Gastroesophageal sphincter (tissue), 4 donors: ENCODE data around the gene FANK1. TPM values are rescaled to one million over a fixed set of nuclear protein-coding genes. Genes with fewer than 3 reads are reported as not detected.
"Not testable (repeated sequence)": the region's sequence is repeated elsewhere in the genome, so short reads cannot be mapped to it uniquely, and the experiment has no call there.

Experiments
- ATAC-seq: fragments of 150-250 bp; one replicate; pipeline ENCODE4 v1.9.1; 2016; ENCODE audit warnings: mild to moderate bottlenecking, moderate library complexity
- H3K27ac ChIP-seq, 4 donors: fragments of 200-600 bp; sonication (generic) in 3 of 4; 1 replicate in 3 of 4; 2 replicates in 1 of 4; pipeline ENCODE4 v1.5.1; 2016 to 2019
- H3K27me3 ChIP-seq: fragments of 200-600 bp; sonication (generic); one replicate; pipeline ENCODE4 v1.5.1; 2019
- H3K36me3 ChIP-seq, 2 donors: fragments of 200-600 bp; sonication (generic); one replicate each; pipeline ENCODE4 v1.5.1; 2019; ENCODE audit warnings: control low read depth in 1 of 2
- H3K4me1 ChIP-seq, 3 donors: fragments of 200-600 bp; sonication (generic); 1 replicate in 2 of 3; 2 replicates in 1 of 3; pipeline ENCODE4 v1.5.1; 2016 to 2019; ENCODE audit warnings: control low read depth in 2 of 3
- H3K4me3 ChIP-seq, 2 donors: fragments of 200-600 bp; sonication (generic); one replicate each; pipeline ENCODE4 v1.5.1; 2019; ENCODE audit warnings: mild to moderate bottlenecking in 1 of 2, moderate library complexity in 1 of 2
- H3K9me3 ChIP-seq, 3 donors: fragments of 200-600 bp; sonication (generic); one replicate each; pipeline ENCODE4 v1.5.1; 2017 to 2019; ENCODE audit warnings: control low read depth in 2 of 3
- EP300 ChIP-seq: sonication (generic); formaldehyde crosslinking; IDR thresholded peaks from one replicate; pipeline ENCODE4 v1.6.1; 2017; ENCODE audit warnings: antibody characterized with exemption, mild to moderate bottlenecking
- POLR2A ChIP-seq, 2 donors: fragments of 450-650 bp; IDR thresholded peaks; one replicate each; pipeline ENCODE4 v1.6.1; 2017; ENCODE audit warnings: antibody characterized with exemption in 2 of 2, mild to moderate bottlenecking in 2 of 2, moderate library complexity in 1 of 2
- POLR2AphosphoS5 ChIP-seq: sonication (generic); formaldehyde crosslinking; IDR thresholded peaks from one replicate; pipeline ENCODE4 v1.6.1; 2017; ENCODE audit warnings: antibody characterized with exemption
- WGBS, 2 donors: methylation state at CpG; one replicate each; pipeline ENCODE4 v1.1.5; 2018; ENCODE audit warnings: low coverage in 1 of 2; 5-methylcytosine and 5-hydroxymethylcytosine counted together
- total RNA-seq, 4 donors: library from RNA; depleted of rRNA; stranded (reverse); fragments of >200 nt; gene quantifications; one replicate each; pipeline ENCODE4 v1.1.0, GENCODE V29; 2016
- TF ChIP-seq, protein P1 (sequence below), 4 experiments: fragments of 200-600 bp in 2 of 4; fragments of 450-650 bp in 2 of 4; sonication (generic) in 1 of 4; IDR thresholded peaks; one replicate each; pipeline ENCODE4 v1.5.1; 2017 to 2019; ENCODE audit warnings: antibody characterized with exemption in 4 of 4, mild to moderate bottlenecking in 2 of 4, moderate library complexity in 2 of 4

Gene FANK1
- total RNA-seq, 4 donors from 2014 or later, result 0.81 to 1.7 (median 0.93) TPM; not detected in 1

DNA sequence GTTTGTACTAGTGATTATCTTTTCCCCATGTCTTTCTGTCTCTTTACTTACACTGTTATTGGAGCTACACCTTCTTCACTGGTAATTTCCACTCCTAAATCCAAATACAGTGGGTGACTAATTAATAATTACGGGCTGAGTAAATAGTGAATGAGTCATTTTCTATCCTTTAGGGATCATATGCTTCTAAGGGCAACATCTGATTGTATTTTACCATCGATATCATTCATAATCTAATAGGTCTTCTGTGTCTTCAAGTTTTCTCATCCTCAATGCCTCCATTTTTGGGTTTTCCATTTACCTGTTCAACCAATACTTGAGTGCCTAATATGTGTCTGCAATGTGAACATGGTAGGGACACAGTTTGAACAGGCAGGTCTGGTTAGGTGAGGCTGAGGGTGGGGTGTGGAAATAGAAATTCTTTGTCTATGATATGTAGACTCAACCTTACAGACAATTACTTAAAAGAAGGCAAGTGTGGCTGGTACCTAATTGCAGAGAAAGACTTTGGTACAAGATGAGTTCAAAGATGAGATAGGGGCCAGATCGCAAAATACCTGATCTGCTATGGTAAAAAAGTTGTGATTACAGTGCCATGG, 9.4 kb upstream of the FANK1 start:
- TF ChIP-seq EP300, result no peak
- TF ChIP-seq, protein P1, sequence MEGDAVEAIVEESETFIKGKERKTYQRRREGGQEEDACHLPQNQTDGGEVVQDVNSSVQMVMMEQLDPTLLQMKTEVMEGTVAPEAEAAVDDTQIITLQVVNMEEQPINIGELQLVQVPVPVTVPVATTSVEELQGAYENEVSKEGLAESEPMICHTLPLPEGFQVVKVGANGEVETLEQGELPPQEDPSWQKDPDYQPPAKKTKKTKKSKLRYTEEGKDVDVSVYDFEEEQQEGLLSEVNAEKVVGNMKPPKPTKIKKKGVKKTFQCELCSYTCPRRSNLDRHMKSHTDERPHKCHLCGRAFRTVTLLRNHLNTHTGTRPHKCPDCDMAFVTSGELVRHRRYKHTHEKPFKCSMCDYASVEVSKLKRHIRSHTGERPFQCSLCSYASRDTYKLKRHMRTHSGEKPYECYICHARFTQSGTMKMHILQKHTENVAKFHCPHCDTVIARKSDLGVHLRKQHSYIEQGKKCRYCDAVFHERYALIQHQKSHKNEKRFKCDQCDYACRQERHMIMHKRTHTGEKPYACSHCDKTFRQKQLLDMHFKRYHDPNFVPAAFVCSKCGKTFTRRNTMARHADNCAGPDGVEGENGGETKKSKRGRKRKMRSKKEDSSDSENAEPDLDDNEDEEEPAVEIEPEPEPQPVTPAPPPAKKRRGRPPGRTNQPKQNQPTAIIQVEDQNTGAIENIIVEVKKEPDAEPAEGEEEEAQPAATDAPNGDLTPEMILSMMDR (IDR thresholded peaks at IDR 0.05), result no peak
- no peak for TF ChIP-seq POLR2A (IDR thresholded peaks at IDR 0.05)
- no peak for TF ChIP-seq POLR2AphosphoS5
- Histone ChIP-seq H3K27me3 (no peaks in the 10 kb centered on the region), H3K27ac (no peak overlapping the region), H3K4me3 (no peak overlapping the region), H3K4me1 (peaks cover 0 to 5% (median 0%) of the 10 kb centered on the region in 3 donors), H3K9me3 (no peaks in the 10 kb centered on the region), H3K36me3 (peaks cover 0 to 17% of the 10 kb centered on the region in 2 donors)
- ATAC-seq, result no peak
- 87 to 97% methylated on average over 3 of the region's 3 CpGs for WGBS, 2 donors

- H3K27me3 ChIP-seq, H3K4me3 ChIP-seq, H3K27ac ChIP-seq, H3K4me1 ChIP-seq, H3K9me3 ChIP-seq, H3K36me3 ChIP-seq, ATAC-seq: not testable (repeated sequence)
- whole genome bisulfite sequencing, 2 donors, result 61 to 78% methylated on average over 4 of the region's 4 CpGs
Measured at GRCh38 chr10:125889441-125889840, 6.9 kb upstream of the FANK1 start.

DNA sequence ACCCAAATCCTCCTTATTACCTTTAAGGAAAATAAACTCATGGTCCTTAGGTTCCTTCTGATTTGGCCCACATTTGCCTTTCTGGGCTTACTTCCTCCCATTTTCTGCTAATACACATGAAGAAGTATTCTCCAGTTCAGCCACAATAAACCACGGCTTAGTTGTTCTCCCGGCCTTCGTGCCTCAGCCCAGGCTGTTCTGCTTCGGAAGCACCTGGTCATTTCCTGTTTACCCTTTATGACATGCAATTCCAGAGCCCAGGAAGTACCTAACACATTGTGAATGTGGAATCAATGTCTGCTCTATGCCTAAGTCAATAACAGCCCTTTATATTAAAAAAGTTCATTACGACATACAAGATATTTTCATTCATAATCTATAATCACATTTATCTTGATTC, 4.0 kb upstream of the FANK1 start:
- WGBS, 2 donors, result 71 to 94% methylated on average over 5 of the region's 5 CpGs
- not testable (repeated sequence) for H3K27me3 ChIP-seq, ATAC-seq, H3K27ac ChIP-seq, H3K36me3 ChIP-seq, H3K4me3 ChIP-seq, H3K9me3 ChIP-seq
- H3K4me1 ChIP-seq, result peaks cover 0 to 24% (median 3%) of the 10 kb centered on the region in 3 donors

DNA sequence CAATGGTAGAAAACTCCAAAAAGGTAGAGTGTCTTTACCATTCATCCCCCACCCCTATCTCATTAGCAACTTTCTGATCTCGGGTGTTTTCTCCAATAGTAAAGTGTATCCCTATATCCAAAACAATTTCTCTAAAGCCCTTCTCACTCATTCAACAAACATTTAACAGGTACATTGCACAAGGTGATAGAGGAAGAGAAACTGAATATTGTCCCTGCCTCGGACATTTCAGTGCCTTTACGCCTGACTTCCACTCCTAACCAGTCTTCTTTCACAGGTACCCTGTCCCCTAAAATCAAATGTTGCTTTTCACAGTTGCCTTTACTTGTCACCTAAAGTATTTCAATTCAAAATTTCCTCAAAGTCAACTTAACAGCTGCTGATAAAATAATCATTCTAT, 2.2 kb upstream of the FANK1 start:
- H3K4me1 ChIP-seq, result peaks cover 0 to 19% (median 3%) of the 10 kb centered on the region in 3 donors
- not testable (repeated sequence) for H3K27me3 ChIP-seq, H3K27ac ChIP-seq, H3K9me3 ChIP-seq, H3K4me3 ChIP-seq, ATAC-seq, H3K36me3 ChIP-seq
- WGBS, 2 donors, result 78 to 86% methylated on average over 3 of the region's 3 CpGs

DNA sequence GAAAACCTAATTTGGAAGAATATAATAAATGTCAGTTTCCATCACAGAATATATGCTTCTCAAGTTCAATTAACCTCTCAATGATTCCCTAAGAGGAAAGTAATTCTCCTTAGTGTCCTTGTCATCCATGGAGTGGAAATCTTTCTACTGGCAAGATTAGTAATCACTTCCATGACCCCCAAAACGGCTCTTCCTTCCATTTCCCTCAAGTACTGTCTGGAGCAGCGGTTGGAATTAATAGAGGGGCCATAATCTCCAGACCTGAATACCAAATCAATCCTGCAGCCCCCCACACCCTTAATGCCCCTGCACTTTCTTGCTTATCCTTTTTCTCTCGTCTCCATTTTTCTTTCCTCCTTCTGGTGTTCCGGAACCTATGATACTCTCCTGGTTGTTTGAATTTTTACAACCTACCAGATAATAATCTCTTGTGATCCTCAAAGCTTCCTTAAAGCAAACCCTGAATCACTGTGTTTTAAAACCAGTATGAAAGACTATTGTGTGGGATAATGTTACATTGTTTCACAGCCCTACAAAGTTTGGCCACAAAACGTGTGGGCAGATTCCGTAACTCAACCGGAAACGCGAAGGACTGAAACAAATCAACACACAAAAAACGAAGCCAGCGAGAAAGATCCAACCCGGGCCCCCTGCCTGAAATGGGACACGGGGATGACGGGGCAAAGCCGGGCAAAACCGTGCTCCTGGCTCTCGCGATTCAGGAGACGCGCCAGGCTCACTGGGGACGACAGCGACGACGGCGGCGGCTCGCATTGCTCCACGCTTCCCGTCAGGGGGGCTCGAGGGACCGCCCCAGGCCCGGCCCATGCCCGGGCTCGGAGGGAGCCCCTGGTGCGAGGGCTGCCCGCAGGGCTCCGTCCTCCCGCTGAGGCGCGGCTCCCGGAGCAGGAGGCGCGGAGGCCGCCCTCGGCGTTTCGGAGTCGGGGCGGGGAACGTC, 955 bp upstream of the FANK1 start:
- TF ChIP-seq, protein P1 (IDR thresholded peaks at IDR 0.05), result peak in 1 of 4 experiments; percentile 16
- peak; percentile 7 for TF ChIP-seq POLR2AphosphoS5
- H3K36me3 ChIP-seq, H3K9me3 ChIP-seq, H3K27me3 ChIP-seq: not testable (repeated sequence)
- Histone ChIP-seq H3K4me1 (peaks cover 0 to 19% (median 3%) of the 10 kb centered on the region in 3 donors), H3K27ac (peak overlapping the region; percentile 2 to 90 (median 84)), H3K4me3 (peak overlapping the region; percentile 80 to 88)
- WGBS, 2 donors, result 6 to 48% methylated on average over 21 to 26 of the region's 50 CpGs
- ATAC-seq, result peak; percentile 75

GRCh38 chr10:125897317-125897716, 953 bp downstream of the FANK1 start:
- WGBS, 2 donors, result 38 to 40% methylated on average over 3 to 4 of the region's 4 CpGs
- H3K4me1 ChIP-seq, result peaks cover 0 to 19% (median 3%) of the 10 kb centered on the region in 3 donors
- not testable (repeated sequence) for H3K27ac ChIP-seq, ATAC-seq, H3K9me3 ChIP-seq, H3K36me3 ChIP-seq, H3K27me3 ChIP-seq
- peak overlapping the region in 1 of 2 donors; percentile 80 for H3K4me3 ChIP-seq

GRCh38 chr10:125900963-125901362, 4.6 kb downstream of the FANK1 start:
- H3K4me1 ChIP-seq, H3K4me3 ChIP-seq, H3K27ac ChIP-seq, H3K27me3 ChIP-seq, H3K9me3 ChIP-seq, ATAC-seq, H3K36me3 ChIP-seq: not testable (repeated sequence)
- WGBS, 2 donors, result 77 to 80% methylated on average over 1 to 2 of the region's 3 CpGs

- not testable (repeated sequence) for H3K4me1 ChIP-seq, H3K4me3 ChIP-seq, H3K36me3 ChIP-seq, H3K9me3 ChIP-seq, H3K27me3 ChIP-seq, ATAC-seq, H3K27ac ChIP-seq
- 52 to 61% methylated on average over 3 of the region's 3 CpGs for WGBS, 2 donors
Measured at GRCh38 chr10:125903135-125903640, 6.8 kb downstream of the FANK1 start.

DNA sequence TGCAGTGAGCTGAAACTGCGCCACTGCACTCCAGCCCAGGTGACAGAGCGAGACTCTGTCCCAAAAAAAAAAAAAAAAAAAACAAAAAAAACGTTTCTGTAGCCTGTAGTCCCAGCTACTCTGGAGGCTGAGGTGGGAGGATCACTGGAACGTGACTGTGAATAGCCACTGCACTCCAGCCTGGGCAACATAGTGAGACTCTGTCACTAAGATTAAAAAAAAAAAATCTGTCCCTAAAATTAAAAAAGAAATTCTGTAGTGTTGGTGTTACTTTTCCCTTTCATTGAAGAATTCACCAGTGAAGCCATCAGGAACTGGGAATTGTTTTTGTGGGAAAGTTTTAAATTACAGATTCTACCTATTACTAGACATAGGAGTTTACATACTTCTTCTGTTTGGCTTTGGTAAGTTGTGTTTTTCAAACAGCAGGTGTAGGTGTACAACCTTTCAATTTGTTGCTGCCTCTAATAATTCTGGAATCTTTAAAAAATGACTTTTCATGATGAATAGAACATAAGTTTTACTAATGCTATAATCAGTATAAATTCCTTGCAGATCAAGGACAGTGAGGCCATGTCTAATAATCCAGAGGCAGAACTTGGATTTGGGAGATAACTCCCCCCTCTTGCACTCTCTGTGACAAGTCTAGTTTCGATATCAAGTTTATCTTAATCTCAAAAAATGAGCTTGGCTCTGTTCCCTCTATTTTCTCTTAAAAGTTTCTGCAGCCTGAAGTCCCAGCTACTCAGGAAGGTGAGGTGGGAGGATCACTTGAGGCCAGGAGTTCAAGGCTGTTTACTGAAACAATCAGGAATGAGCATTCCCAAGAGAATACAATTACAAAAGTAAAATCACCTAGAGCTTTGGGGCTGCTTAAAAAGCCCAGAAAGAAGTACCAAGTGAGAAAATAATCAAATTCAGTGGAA, 9.0 kb downstream of the FANK1 start:
- H3K4me1 ChIP-seq, H3K27ac ChIP-seq, H3K27me3 ChIP-seq, H3K36me3 ChIP-seq, H3K4me3 ChIP-seq, H3K9me3 ChIP-seq: not testable (repeated sequence)
- peak; percentile 57 for ATAC-seq
- 54 to 67% methylated on average over 3 of the region's 5 CpGs for WGBS, 2 donors

GRCh38 chr10:125907598-125907997, 11.2 kb downstream of the FANK1 start:
- not testable (repeated sequence) for ATAC-seq

More at GRCh38 chr10:125907598-125907997, 11.2 kb downstream of the FANK1 start:
- WGBS, 2 donors, result 93 to 100% methylated on average over 2 of the region's 2 CpGs
- not testable (repeated sequence) for H3K4me1 ChIP-seq, H3K27ac ChIP-seq, H3K9me3 ChIP-seq, H3K36me3 ChIP-seq, H3K4me3 ChIP-seq, H3K27me3 ChIP-seq
